NB4 (cell line): ENCODE results near the gene XIST.

Experiments
- MAX ChIP-seq: IDR thresholded peaks from 2 replicates; pipeline ENCODE4 v1.6.1; 2011; ENCODE audit warnings: low read depth, low read length
- MYC ChIP-seq: IDR thresholded peaks from 2 replicates; pipeline ENCODE4 v1.6.1; 2011; ENCODE audit warnings: low read depth, low read length
- POLR2A ChIP-seq: IDR thresholded peaks from 2 replicates; pipeline ENCODE4 v1.6.1; 2011; ENCODE audit warnings: mild to moderate bottlenecking; ENCODE audit not compliant: insufficient read length; ENCODE audit errors: extremely low read depth
- TF ChIP-seq, protein P1 (sequence below): IDR thresholded peaks from one replicate; pipeline ENCODE4 v1.5.1; 2012; ENCODE audit warnings: low read depth, low read length

DNA sequence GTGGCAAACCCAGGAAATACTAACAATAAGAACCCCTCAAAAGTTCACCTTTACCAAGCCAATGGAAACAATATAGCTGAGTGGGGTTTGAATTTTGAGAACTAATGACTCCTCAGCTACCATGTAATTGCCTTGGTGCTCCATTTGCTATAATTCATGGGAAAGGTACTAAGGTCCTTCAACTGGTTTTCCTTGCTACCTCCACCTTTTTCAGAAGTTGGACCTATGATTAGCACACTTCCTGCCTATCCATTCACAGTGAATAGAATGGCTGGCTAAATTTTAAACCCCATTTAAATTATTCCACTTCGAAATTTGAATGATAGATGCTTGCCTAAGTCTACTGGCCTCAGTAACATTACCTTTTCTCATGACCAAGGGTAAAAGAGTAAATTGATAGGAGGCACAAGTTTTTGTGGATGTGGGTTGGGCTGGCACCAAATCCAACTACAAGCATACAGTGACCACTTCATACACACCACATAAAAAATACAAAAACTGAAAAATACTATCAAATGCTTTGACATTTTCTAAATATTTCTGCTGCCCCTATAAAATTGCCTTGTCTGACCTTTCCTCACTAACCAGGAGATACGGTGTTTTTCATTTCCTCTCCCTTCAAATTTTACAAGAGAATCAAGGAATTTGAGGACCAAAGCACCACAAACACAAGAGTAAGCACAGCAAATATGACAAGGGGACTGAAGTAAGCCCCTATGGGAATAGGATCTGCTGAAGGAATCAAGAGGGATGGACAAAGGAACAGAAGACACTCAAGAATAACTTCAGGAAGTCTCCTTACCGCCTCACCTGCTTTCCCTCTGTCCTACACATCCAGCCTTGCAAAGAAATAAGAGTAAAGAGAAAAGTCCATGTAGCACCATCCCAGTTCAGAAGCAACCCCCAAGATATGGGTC lies 34.1 kb downstream of the XIST start:
- TF ChIP-seq POLR2A (no peak), MAX (no peak), MYC (no peak)
- TF ChIP-seq, protein P1, sequence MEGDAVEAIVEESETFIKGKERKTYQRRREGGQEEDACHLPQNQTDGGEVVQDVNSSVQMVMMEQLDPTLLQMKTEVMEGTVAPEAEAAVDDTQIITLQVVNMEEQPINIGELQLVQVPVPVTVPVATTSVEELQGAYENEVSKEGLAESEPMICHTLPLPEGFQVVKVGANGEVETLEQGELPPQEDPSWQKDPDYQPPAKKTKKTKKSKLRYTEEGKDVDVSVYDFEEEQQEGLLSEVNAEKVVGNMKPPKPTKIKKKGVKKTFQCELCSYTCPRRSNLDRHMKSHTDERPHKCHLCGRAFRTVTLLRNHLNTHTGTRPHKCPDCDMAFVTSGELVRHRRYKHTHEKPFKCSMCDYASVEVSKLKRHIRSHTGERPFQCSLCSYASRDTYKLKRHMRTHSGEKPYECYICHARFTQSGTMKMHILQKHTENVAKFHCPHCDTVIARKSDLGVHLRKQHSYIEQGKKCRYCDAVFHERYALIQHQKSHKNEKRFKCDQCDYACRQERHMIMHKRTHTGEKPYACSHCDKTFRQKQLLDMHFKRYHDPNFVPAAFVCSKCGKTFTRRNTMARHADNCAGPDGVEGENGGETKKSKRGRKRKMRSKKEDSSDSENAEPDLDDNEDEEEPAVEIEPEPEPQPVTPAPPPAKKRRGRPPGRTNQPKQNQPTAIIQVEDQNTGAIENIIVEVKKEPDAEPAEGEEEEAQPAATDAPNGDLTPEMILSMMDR, result no peak
